ENCODE results near the gene NTM.

The NTM gene

DNA sequence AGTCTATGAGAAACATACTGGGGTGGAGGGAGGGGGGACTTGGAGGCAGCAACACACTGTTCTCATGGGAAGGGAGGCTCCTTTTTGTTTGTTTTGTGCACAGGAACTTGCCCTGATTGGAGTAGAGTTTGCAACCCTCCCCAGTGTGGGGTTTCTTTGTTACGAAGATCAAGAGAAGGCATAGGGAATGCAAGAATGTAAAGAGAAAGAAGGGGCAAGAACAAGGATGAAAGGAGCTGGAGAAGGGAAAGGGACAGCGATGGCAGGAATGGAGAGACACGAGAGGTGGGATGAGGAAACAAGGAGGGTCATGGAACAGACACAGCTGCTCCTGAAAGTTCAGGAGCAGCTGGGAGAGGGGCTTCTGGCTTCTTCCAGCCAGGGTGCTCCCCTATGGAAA lies 611.7 kb downstream of the NTM start:
- DNase-seq = no peak

DNA sequence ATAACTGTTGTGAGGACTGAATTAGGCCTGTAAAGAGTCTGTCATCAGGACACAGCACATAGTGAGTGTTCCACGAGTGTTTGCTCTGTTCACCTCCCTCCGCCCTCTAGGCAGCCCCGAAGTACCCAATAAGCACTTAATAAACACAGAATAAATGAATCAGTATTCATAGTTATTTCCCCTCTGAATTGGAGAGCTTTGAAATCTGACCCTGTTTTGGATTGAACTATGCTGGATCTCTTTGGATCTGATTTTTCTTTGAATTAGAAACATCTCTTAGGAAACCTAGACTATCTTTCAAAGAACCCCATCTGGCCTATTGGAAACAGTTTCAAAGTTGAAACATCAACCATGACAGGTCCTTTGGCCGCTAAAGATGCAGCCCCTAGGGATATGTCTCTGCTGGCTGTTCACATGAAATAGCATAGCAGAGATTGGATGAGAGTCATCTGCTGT lies 615.5 kb downstream of the NTM start:
- DNase-seq = no peak

DNA sequence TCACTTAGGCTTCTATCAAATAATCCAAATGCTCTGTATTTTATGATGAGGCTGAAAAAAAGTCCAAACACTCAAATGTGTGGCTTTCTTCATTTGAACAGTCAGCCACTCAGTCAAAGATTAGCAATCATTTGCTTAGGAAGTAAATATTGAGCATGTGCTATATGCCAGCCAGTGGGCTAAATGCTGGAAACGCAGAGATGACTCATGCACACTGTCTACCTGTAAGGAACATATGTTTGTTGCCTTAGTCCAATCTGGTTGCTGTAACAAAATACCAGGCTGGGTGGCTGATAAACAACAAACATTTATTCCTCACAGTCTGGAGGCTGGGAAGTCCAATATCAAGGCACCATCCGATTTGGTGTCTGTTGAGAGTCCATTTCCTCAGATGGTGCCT lies 617.3 kb downstream of the NTM start:
- no peak for DNase-seq

DNA sequence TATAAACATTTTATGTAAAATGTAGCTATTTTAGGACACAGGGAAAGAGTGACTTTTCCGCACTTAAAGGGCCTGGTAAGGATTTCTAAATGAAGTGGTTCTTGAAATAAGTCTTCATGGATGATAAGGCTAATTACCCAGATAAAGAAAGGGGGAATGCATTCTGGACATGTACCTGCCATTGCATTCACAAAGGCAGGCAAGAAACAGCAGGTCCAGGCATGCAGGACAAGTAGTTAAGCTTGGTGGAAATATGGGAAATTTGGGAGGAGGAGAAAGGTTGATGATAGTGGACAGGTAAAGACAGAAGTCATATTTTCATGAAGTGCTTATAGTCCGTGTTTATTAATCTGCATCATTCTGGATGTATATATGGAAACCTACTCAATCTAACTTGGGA lies 621.2 kb downstream of the NTM start:
- no peak for DNase-seq

DNA sequence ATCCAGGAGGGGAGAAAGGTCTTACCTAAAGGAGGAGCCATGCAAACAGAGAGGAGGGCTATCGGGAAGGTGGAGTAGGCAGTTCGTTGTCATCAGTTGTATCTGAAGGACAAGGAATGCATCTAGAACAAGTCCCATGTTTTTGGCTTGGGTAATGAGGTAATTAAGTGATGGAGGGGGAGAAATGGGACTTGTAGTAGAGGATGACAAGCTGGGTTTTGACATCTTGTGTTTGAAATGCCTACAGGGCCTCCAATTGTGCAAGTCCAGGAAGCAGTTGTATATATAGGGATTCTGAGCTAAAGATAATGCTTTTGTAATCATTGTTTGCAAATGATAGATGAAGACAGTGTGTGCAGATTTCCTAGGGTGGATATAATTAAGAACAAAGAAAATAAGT lies 622.8 kb downstream of the NTM start:
- DNase-seq = no peak

DNA sequence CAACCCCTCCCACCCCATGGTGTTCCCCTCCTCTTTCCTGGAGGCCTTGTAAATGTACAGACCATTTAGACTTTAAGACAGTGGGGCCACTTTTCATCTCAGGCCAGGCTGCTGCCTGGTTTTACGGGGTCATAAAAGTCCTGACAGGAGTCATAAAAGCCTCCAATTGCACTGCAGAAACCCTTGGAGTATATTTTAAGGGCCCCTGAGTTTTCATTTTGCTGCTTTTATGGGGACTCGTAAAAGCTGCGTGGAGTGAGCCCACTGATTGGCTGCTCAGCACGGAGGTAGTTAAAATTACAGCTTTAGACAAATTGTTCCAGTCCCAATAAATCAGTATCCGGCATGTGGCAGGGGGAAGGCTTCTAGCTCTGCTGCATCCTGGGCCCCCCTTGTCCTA lies 627.6 kb downstream of the NTM start:
- no peak for DNase-seq

DNA sequence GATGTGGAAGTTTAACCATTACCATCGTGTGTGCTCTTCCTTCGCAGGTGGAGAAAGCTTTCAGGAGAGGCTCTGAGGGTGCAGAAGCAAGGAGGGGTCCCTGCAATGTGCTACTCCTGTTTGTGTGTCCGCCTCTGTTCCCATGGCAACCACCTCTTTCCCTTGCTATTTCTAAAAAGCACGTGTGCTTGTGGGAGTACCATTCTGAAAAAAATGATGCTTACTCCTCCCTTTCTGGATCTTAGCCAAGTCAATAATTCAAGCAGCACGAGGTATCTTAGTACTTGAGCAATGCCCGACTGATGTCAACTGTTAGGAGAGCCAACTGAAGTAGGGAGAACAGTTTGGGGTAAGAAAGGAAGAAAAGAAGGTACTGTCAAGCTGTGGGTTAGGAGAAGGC lies 628.7 kb downstream of the NTM start:
- no peak for DNase-seq

DNA sequence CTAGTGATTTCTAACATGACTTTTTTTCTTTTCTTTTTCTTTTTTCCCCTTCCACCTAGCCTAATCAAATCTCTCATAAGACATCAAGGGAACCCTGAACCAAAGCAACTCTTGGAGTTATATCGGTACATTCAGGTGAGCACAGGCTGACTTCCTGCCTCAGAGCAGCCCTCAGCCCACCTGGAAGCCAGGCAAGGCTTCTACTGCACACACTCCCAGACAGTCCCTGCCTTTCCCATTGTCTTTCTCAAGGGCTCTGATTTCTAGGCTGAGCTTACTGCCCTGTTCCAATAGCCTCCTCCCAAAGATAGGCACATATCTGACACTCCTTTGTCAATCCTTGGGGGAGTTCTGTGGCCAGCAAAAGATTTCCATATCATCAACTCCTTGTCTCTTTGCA lies 629.5 kb downstream of the NTM start:
- DNase-seq = no peak

DNA sequence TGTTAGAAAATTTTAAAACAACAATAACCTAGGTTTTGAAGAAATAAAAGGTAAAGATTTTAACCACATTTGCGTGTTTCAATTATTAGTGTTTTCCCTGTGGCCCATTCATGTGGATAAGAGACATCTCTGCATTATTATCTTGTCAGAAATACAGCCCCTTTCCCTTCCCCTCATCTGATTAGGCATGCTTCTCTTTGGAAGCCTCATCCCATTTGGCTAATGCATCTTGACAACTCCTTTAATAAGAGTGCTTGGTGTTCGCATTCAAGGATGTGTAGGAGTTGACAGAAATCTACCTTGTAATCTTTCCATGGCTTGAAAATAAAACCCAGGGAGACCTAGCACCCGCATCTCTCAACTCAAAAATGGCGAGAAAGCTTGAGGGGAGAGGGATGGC lies 635.5 kb downstream of the NTM start:
- no peak for DNase-seq

DNA sequence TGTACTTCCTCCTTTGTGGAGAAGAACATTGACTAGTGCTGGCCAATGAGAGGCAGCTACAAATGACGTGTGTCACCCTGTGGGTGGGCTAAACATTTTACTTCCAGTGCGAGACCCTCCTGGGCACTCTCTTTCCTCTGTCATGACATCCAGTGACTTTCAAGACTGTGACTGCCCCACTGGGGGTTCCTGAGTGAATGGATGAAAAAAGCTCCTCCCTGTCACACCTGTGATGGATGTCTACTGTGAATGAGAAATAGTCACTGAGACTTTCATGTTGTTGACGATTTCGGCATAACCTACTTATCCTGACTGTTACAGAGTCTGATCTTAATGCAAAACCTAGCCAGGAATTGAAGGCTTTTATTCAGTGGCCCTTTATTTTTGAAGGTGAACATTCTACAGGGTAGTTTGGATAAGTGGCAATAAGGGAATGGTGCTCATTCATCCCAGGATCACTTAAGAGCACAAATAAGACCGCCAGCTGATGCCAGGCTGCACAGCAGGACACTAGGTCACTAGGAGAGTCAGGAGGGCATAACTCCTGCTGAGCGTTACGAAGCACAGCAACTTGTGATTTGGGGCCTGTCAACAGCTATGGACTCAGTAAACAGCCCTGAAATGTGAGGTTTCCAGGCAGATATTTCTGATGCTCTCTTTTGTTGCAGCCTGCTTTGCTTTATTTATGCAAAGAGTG lies 636.6 kb downstream of the NTM start:
- DNase-seq = no peak

DNA sequence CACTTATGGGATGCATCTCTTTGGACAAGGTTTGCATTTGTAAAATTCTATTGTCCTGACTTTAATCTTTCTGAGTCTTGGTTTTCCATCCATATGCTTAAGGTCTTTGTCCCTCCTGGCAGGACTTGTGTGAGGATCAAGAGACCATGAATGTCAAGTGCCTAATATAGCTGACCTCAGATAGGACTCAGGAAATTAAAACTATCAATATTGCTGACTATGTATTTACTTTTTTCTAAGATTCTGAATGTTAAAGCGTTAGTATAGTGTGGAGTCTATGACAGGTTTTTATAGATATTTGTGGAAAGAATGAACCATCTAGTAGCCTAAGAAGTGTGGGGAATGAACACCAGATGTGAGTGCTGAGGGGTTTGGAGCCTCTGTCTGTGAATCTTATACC lies 637.8 kb downstream of the NTM start:
- DNase-seq = no peak

DNA sequence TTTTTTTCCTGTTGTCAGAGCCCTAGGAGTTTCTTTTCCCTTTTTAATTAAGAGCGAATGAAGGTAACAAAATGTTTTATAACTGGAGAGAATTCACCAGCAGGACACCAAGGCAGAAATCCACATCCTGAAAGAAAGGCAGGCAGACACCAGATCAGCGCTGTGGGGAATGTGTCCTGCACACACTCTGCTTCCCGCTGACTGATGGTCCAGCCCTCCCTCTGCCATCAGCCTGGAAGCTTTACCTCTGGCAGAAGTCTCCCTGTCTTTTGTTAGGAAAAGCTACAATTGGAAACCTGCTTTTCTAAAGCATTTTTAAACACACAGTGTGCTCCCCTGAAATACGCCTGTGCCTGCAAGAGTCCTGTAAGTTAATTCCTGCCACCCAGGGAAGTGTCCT lies 638.5 kb downstream of the NTM start:
- DNase-seq = no peak

DNA sequence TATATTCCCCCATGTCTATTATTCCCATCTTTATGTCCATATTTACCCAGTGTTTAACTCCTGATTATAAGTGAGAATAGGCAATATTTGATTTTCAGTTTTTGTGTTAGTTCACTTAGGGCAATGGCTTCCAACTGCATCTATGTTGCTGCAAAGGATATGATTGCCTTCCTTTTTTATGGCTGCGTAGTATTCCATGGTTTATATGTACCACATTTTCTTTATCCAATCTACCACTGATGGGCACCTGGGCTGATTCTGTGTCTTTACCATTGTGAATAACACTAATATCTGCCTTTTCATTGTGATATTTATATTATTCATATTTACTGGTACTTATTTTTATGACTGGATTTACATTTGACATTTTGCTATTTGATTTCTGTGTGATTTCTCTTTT lies 649.6 kb downstream of the NTM start:
- no peak for DNase-seq

DNA sequence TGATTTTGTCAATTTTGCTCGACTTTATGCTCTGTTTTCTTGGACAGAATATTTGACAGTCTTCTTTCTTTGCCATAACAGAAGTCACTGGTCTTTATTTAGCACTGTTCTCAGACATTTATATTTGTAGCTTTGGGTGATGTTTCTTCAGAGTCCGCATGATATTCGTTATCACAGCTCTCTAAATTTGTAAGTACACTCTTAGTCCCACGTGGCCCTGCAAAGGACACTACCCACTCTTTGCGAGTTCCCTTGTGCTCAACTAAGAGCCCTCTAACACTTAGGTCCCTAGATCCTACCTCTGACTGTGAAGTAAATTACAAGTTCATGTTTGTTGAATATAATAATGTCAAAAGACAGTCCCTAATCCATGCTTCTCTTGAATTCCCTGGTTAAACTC lies 651.9 kb downstream of the NTM start:
- no peak for DNase-seq

DNA sequence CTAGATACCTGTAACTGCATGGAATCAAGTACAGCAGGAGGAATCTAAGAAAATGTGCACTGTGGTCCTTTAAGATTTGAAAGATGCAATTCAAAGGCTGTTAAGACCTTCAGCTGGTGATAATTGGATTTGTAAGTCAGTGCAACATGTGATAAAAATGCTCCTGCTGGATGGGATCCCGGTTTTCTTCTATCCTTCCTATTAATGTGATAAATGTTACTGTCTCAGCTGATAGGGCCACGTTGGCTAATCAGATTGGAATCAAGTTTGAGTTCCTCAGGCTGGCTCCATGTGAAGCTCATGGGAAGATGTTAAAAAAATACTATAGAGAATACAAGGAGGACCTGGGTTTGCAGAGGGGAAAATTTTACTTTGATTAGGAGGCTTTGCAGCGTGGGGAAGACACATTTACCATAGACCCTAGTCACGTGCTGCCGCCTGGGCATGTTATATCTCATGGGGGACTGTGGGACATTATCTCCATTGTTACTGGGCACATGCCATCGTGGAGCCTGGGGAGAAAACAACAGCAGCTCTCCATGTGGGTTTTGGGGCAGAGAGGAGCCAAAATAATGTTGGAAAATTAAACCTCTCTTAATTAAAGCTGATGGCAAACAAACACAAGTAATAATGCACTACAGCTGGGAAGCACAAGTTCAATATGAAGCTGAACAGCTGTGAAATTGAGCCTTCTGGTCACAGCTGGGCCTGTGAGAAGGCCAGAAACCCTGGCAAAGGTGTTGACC lies 652.5 kb downstream of the NTM start:
- no peak for DNase-seq

DNA sequence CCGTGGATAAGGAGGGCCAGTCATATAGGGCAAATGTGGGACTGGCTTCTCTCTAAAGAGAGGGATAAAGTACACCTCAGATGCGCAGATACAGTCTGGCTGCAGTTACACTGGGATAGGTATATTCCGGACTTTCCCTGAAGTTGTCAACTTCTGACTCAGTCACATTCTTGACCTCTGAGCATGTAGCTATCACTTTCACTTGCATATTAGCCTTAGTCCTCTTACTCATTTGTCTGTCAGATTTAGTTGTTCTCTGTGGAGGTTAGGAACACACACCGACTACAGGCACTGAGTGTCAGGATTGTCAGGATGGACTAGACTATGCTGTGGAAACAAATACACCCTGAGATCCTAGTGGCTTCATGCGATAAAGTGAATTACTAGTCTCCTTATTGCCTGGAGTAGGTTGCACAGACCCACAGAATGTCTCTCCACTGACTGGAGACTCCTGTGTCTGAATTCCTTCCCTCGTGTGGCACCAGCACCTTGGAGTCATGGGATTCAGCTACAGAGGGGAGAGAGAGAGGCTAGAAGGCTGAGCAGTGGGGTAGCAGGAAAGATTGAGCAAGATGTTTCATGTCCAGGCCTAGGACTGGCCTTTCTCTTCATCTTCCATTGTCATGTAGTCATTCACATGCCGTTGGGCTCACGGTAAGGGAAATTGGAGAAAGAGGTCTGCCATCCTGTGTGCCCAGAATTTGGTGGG lies 654.3 kb downstream of the NTM start:
- no peak for DNase-seq

DNA sequence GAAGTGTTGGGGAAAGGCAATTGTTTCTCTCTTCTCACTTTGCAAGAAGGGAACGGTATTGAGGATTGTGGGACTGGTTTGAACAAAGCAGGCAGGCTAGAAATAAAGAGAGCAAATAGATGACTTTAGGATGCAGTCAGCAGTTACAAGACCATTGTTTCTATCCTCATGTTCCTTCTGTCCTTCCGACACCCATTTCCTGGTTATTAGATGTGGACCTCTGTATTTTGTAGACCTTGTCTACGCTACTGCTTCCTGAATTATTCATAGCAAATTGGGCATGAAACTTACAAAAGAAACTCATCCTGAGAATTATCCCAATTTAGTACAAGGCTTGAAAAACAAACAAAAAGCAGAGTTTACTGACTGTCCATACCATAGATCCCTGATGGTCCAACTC lies 656.3 kb downstream of the NTM start:
- DNase-seq = no peak

DNA sequence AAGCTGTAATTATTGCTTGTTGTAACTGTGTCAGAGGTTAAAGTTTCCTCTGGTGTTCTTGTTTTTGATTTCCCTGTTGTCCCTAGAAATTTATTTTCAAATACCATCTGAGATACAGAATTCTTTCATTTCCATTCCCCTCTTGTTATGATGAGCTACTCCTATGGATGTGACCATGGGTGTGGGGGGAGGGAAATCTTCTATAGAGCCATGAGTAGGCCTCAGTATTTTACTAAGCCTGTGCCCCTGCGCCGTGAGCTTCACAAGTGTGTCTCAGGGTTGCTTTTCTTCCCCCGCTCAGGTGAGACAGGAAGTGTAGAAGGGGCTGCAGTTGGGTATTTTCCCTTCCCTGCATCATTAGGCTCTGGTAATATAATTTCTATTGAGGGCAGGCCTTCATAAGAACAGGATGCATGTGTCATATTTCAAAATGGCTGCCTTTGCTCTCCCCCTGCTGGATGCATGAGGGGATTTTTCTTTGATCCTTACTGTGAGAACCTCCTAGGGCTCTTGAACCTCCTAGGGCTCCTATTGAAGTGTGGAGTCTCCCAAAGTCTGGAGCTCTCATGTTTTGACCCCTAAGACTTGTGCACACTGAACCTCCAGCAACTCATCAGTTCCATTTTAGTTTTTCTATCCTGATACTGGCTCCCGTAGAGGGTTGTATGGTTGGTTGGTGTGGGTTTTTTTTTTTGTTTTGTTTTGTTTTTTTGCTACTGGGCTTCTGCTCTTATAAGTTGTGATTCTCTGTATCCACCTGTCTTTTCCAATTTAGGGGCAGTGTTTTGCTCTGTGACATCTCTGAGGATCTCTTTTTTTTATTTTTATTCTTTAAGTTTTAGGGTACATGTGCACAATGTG lies 658.2 kb downstream of the NTM start:
- peak; percentile 11 for DNase-seq

DNA sequence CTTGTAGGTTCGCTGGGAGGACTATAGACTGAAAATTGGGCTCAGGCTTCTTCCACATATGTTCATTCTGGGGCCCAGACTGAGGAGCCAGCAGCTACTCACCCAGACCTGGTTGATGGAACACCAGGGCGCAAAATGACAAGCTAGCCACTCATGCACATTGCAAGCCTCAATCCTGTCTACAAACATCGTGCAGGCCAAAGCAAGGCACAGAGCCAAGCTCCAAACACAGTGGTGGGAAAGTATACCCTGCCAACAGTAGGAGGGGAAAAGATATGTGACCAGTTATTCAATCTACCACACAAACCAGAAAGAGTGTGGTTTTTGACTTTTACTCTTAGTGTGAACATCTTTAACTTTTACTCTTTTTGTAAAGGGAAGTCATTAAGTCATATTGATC lies 660.5 kb downstream of the NTM start:
- no peak for DNase-seq

DNA sequence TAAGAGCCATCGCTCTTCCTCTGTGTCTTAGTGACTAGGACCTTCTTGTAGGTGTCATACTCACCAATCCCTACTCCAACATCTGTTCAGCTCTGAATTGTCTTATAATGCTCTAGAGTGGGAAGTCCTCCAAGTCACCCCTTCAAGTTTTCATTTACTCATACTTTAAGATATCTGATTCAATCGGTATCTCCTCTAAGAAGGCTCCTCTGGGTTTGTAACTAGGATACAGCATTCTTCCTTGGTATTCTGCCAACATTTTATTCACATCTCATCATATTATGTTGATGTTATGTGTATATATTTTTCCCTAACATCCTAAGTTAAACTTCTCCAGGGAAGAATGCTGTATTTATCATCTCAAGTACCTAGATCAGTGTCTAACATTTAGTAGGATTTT lies 662.1 kb downstream of the NTM start:
- no peak for DNase-seq

DNA sequence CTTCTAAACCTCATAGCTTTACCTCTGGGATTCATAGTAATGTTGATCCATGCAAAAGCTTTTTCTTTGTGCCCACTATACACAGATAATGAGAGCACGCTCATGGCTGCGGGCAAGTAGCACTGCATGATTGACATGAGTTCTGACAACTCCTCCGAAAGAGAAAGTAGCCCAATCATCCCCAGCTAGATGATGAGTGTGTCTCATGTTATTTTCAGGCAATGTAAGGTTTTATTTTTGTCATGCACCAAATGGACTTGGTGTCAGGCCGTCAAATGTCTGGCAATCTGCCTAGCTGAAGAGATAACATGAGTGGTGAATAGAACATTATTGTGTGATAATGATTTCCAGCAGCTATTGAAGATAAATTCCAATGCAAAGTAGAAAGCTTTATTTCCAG lies 662.6 kb downstream of the NTM start:
- DNase-seq = no peak

DNA sequence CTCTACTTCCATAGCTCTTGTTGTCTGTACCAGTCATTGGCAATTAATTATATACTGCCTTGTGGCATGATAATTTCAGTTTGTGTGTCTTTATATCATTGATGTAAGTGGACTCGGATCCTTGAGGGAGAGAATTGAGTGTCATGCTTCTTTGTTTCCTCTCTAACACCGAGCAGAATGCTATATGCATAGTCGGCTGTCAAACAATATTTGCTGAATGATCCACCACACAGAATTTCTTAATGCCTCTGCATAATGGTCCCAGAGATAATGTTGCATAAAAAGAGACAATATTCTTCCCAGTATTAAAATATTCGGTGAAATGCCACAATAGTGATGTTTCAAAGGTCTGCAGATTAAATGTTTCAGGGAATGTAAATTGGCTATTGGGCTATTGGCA lies 664.8 kb downstream of the NTM start:
- no peak for DNase-seq

DNA sequence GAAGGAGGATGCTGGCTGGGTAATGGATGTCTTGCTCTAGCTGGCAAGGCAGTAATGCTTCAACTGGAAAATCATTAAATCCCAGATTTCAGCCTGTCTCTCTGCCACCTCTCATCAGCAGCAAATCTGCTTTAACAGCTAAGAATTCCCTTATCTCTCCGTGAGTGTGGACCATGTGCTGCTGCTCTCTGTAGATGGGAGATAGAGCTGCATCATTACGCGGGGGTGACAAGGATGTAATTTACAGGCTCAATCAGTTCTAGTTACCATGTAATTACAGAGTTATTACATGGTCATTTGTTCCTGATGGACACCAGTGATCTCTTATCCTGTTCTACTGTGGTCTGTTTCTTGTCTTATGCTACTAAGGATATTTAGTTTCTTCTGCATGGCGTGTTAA lies 665.4 kb downstream of the NTM start:
- DNase-seq = no peak

All from NCI-H1436 (cell line).